GM19324 (cell line): ENCODE measurements around the gene CASP8AP2.
"Not testable (repeated sequence)": the region's sequence is repeated elsewhere in the genome, so short reads cannot be mapped to it uniquely, and the experiment has no call there.

Experiments
- ATAC-seq: cut with Tn5 transposase; IDR thresholded peaks from one replicate; pipeline ENCODE4 v1.9.1; 2021; ENCODE audit warnings: mild to moderate bottlenecking, moderate library complexity; ENCODE audit not compliant: unreplicated experiment, low FRiP score

CASP8AP2 gene

DNA sequence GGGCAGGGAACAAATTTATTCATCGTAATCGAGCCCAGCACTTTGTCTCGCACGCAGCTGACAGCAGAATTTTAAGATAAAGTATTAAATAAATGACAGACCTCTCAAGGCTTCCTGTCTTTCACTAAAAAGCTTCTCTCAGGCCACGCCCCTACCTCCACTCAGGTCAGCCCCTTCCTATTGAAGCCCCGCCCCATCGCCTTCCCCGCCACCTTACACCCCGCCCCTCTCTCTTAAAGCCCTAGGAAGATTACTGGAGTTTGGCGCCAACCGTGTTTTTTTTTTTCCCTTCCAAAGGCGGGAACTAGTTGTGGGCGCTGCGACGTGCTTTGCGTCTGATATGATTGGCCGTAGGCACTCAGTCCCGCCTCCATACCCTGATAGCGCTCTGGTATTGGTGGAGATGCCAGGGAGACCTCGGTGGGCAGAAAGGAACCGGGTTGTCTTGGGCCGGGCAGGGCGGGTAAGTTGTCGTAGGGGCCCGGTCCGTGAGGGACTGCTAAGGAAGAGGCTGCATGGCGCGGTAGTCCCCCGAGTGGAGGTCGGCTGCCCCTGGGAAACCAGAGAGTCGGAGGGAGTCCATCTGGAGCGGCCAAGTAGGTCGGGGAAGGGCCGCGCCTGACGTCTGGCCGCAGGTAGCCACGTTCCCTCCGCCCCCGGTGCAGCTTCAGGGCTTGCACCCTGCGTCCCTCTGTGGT, at the start of gene CASP8AP2:
CASP8AP2 (plus strand) TSS at position 409 of the 698 bp plus-strand sequence.
- ATAC-seq: peak; percentile 99

GRCh38 chr6:89781070-89782034, 48.3 kb upstream of the CASP8AP2 start:
- no peak for ATAC-seq

GRCh38 chr6:89782222-89782621, 47.5 kb upstream of the CASP8AP2 start:
- ATAC-seq: no peak

- not testable (repeated sequence) for ATAC-seq
These were observed 46.4 kb upstream of the CASP8AP2 start for GRCh38 chr6:89783293-89783692.

DNA sequence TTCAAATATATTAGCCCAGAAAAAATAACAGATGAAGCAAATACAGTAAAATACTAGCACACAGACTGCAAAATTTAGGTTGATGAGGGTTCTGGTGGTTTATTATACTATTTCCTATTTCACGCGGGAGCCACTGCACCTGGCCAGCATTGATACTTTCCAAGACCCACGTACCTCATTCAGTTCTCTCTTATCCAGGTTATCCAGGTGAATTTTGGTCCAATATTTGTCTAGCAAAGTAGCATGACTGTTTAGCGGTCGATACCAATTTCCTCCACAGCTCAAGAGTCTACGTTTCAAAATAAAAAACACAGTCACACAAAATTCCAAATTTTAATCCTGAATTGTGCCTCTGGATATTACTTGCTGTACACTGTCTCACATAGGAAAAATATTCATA, 44.8 kb upstream of the CASP8AP2 start:
- no peak for ATAC-seq

GRCh38 chr6:89786970-89787369, 42.7 kb upstream of the CASP8AP2 start:
- ATAC-seq: no peak

- ATAC-seq: no peak
These were observed 41.9 kb upstream of the CASP8AP2 start for GRCh38 chr6:89787660-89788328.

DNA sequence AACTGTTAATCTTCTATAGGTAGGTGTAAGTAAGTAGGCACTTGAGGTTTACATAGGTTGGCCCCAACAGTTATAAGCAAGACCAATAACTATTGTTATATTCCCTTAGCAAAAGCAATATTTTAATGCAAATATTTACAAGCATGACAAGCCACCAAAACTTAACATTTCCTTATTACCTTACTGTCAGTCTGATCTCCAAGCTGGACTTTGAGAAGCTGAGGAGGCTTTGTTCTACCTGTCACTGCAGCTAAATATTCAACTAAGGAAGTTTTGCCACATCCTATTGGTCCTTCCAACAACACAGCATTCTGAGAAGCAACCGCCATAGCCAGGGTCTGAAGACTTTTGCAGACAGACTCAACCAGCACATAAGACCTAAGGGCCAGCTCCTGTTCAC, 39.7 kb upstream of the CASP8AP2 start:
- ATAC-seq: no peak

GRCh38 chr6:89790403-89790802, 39.3 kb upstream of the CASP8AP2 start:
- ATAC-seq: no peak

GRCh38 chr6:89792881-89793280, 36.8 kb upstream of the CASP8AP2 start:
- peak; percentile 62 for ATAC-seq

DNA sequence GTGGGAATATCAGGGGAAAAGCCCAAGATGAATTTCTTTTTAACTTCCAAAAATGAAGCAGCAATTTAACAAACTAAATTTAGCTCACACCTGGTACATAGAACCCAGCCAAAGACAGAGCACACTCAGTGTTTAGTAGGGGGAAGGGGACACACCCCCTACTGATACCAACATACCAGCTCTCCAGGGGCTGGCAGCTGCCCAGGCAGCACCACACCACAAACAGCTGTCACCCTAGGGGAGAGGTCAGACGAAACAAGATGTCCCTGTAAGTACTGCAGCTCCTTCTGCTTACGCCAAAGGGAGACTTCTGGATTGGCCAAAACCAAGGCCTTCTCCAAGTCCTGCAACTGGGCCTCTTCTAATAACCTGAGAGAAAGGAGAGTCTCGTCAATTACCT, 36.1 kb upstream of the CASP8AP2 start:
- no peak for ATAC-seq

GRCh38 chr6:89794324-89794723, 35.4 kb upstream of the CASP8AP2 start:
- ATAC-seq: no peak

DNA sequence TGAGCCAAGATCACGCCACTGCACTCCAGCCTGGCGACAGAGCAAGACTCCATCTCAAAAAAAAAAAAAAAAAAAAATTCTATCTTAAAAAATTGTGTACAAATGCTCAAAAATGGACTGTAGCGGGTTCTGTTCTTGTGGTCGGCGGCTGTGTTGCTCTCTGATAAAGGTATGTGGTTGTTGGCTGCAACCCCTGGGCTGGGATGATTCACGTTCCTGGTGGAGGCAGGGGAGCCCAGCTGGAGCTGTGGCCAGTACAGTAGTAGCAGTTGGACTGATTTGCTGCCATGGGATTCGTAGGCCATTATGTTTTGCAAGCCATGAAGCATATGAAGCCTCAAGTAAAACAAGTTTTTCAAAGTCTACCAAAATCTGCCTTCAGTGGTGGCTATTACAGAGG, 32.4 kb upstream of the CASP8AP2 start:
- ATAC-seq: no peak

DNA sequence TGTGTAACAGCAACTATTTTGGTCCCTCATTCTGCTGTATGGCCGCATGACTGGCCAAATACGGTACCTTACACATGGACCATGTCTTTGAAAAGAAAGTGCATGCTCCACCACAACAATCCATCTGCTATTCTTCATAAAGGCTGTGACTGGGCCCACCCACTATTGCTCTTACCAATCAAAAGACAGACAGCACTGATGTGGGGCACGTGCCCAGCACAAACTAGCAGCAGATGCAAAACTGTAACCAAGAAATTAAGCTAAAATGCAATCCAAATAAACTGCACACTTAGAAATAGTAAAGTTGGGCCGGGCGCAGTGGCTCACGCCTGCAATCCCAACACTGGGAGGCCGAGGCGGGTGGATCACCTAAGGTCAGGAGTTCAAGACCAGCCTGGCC, 30.6 kb upstream of the CASP8AP2 start:
- no peak for ATAC-seq

DNA sequence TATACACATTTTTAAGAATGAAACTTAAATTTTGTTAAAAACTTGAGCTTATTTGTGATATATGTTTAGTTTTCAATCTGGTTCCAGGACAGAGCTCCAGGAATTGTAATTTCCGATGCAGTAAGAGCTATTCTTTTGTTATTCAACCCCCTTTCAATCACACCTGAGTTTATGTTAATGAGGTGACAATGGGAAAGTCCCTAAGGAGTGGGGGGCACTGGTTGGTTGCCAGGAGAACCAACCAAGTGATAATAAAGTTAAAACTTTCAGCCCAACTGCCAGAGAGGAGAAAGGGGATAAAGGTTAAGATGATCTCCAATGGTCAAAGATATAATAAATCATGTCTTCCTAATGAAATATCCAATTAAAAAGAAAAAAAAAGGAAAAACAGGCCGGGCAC, 29.9 kb upstream of the CASP8AP2 start:
- ATAC-seq: no peak

DNA sequence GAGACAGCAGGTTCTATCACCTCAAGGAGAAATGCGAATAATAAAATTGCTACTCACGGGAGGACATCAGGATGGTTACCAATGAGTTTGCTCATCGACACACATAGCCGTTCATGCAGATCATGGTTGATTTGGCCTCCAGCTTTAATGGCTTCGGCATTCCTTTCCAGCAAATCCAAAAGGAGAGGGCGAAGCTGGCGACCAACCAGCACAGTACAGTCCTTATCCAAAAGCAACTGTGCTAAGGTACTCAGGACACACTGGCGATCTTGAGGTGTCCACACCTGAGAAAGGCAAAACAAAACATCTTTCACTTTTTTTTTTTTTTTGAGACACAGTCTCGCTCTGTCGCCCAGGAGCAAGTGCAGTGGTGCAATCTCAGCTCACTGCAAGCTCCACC, 26.4 kb upstream of the CASP8AP2 start:
- no peak for ATAC-seq

- no peak for ATAC-seq
These were observed 23.8 kb upstream of the CASP8AP2 start for GRCh38 chr6:89805814-89806371.

GRCh38 chr6:89807581-89807980, 22.1 kb upstream of the CASP8AP2 start:
- no peak for ATAC-seq

DNA sequence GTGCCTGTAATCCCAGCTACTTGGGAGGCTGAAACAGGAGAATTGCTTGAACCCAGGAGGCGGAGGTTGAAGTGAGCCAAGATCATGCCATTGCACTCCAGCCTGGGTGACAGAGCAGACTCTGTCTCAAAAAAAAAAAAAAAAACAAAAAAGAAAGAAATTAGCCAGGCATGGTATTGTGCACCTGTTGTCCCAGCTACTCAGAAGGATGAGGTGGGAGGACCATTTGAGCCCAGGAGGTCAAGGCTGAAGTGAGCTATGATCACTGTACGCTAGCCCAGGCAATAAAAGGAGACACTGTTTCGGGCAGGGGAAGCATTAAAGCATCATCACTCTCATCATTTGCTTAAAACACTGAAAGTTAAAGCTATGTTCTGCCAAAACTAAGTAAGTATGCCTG, 16.3 kb upstream of the CASP8AP2 start:
- ATAC-seq: not testable (repeated sequence)

DNA sequence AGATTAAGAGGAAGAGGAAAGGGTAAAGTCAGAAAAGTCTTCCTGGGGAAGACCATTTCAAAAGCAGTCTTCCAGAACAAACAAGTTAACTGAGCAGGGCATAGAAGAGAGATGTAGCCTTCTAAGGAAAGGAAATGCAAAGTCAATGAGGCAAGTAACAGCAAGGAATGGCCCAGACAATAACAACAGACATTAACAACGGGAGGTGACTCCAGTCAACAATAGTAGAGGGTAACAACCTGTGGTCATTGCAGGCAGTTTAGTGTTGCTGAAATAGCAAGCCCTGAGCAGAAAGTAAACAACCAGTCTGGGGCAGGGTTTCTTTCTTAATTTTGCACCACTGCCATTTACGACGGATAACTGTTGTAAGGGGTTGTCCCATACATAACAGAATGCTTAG, 12.2 kb upstream of the CASP8AP2 start:
- ATAC-seq: no peak

DNA sequence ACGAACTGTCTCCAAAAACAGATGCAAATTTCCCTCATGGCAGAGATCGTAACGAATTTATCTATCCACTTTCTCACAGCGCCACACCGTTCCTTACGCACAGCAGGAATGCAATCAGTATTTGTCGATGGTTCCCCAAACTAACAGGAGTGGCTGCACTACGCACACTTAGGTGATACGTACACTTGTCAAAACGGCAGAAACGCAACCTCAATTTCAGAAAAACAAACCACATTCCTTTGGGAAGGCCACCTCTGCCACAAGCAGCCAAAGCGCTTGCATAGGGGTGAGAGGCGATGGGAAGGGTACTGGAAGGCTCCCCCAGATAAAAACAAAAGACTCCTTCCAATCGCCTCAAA, 10.7 kb upstream of the CASP8AP2 start:
- peak; percentile 20 for ATAC-seq
